GM12874 (cell line): ENCODE results near the gene NDUFA6.

ENCODE experiments used
- TF ChIP-seq, protein P1 (sequence below): IDR thresholded peaks from 2 replicates; pipeline ENCODE4 v1.5.1; 2011; ENCODE audit warnings: low read depth, mild to moderate bottlenecking, control low read depth, low read length, moderate library complexity; ENCODE audit not compliant: insufficient read depth

The NDUFA6 gene

DNA sequence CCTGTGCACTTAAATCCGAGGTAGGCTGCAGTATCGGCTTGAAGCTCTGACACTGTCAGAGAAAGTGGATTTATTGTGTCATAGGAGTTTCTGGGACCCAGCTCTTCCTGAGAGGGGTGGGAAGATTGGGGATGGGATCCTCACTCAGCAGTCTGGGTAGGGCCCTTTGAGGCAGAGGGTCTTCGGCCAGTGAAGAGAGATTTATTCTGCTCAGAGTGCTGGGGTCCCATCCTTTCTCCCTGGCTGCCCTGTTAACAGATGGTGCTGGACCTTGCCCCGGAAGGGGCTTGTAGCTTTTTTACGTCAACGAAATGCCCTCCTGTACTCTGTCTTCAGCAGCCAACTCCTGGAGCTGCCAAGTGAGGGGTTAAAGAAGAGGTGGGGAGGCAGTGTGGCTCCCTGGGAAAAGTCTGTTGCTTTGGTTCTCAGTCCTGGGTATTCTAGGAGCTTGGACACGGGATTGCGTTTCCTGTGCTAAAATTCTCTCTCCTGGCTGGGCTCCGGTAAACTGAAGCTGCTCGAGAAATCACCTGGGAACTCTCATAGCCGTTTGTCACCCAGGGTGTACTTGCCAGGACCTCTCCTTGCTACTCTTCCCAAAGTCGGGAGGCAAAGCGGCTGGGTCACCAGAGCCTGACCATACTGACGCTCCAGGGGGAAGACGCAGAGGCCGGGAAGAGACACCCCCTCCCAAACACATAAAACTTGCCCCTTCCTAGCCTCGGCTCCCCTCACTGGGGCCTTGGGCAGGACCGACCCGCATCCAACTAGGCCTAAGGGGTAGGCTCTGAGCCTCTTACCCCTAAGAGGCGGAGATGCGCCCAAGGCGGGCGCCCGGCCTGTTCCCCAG is 11.9 kb downstream of the NDUFA6 start:
- TF ChIP-seq, protein P1, sequence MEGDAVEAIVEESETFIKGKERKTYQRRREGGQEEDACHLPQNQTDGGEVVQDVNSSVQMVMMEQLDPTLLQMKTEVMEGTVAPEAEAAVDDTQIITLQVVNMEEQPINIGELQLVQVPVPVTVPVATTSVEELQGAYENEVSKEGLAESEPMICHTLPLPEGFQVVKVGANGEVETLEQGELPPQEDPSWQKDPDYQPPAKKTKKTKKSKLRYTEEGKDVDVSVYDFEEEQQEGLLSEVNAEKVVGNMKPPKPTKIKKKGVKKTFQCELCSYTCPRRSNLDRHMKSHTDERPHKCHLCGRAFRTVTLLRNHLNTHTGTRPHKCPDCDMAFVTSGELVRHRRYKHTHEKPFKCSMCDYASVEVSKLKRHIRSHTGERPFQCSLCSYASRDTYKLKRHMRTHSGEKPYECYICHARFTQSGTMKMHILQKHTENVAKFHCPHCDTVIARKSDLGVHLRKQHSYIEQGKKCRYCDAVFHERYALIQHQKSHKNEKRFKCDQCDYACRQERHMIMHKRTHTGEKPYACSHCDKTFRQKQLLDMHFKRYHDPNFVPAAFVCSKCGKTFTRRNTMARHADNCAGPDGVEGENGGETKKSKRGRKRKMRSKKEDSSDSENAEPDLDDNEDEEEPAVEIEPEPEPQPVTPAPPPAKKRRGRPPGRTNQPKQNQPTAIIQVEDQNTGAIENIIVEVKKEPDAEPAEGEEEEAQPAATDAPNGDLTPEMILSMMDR = no peak

GRCh38 chr22:42077486-42078125 is 13.0 kb downstream of the NDUFA6 start:
- TF ChIP-seq, protein P1 = no peak

- TF ChIP-seq, protein P1 = no peak
Observed at GRCh38 chr22:42076764-42077485, 13.6 kb downstream of the NDUFA6 start.

DNA sequence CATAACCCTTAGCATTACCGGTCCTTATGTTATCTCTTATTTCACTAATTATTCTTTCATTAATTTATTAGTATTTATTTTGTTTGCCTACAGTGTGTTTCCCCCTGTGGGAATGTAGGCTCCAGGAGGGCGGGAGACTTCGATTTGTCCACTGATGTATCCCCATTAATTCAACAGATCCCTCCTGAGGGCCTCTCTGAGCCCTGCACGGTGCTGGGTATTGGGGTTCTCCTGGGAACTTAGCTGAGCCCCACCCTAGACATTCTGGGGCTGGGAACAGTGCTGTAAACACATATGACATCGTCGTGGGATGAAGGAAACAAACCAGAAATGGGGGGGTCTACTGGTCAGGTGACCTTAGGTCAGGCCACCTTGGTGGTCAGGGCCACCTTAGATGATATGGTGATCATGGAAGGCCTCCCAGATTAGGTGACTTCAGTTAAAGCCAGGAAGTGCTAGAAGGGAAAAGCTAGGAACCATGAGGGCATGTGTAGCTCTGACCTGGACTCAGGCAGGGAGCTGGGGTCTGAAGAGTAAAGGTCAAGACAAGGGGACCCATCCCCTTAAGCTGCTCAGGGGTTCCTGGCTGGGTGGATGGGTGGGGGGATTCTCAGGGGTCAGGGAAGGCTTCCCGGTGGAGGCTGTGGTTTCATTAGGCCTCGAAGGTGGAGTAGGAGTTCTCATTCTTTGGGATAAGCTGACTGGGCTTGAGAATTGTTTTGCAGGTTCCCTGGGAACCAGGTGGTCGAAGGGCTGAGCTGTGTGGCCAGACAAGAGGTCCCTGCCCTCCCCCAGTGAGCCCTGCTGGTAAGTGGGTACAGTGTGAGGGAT is 15.5 kb downstream of the NDUFA6 start:
- TF ChIP-seq, protein P1 = no peak

- TF ChIP-seq, protein P1 = peak; percentile 61
Observed at GRCh38 chr22:42074132-42074811, 16.3 kb downstream of the NDUFA6 start, which contains the start of gene PHETA2. PHETA2 (plus strand) TSS chr22:42074248; CDS start chr22:42077294, 3,046 bp downstream.

- TF ChIP-seq, protein P1 = no peak
Observed at GRCh38 chr22:42073621-42074041, 16.9 kb downstream of the NDUFA6 start.
